Fibroblast of the conjunctiva (primary cell): ENCODE results near the gene PTH2R.
"Not testable (repeated sequence)": the region's sequence is repeated elsewhere in the genome, so short reads cannot be mapped to it uniquely, and the experiment has no call there.

Experiments
- DNase-seq: peaks from one replicate; pipeline ENCODE4 v3.0.0-alpha.2; 2010; ENCODE audit warnings: low read depth

The PTH2R gene, protein sequence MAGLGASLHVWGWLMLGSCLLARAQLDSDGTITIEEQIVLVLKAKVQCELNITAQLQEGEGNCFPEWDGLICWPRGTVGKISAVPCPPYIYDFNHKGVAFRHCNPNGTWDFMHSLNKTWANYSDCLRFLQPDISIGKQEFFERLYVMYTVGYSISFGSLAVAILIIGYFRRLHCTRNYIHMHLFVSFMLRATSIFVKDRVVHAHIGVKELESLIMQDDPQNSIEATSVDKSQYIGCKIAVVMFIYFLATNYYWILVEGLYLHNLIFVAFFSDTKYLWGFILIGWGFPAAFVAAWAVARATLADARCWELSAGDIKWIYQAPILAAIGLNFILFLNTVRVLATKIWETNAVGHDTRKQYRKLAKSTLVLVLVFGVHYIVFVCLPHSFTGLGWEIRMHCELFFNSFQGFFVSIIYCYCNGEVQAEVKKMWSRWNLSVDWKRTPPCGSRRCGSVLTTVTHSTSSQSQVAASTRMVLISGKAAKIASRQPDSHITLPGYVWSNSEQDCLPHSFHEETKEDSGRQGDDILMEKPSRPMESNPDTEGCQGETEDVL

GRCh38 chr2:208406474-208407451, at the start of gene PTH2R:
PTH2R (plus strand) TSS chr2:208406792; CDS start chr2:208407044, 252 bp downstream.
- DNase-seq: no peak

DNA sequence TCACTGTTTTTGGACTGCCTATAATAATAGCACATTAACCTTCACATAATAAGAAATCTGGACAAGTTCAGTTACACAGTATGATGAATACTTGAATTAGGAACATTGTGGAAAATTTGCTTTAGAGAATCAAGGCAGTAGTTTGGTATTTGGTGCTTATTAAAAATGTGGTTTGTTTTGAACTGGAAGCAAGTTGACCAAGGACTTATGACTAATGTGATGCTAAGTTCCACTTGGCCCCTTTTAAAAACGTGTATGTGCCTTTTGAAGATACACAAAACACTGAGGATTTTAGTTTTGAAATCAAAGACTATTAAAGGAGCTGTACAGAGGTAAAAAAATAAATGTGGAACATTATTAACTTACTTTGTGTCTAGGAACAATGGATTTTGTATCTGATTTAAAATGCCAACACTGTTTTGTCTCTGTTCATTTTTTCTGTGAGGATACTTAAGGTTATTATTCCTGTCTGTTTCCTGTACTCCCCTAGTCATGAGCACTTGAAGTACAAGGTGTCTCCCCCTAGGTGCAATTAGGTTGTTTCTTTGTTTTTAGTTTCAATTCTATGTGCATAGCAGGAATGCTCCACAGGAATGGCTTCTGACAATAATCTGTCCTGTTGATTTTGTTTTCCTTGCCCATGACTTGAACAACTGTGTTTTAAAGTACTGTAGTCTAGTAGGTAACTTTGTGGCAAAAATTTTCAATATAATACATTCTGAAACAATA, 49.6 kb upstream of the PTH2R start:
- DNase-seq: no peak

DNA sequence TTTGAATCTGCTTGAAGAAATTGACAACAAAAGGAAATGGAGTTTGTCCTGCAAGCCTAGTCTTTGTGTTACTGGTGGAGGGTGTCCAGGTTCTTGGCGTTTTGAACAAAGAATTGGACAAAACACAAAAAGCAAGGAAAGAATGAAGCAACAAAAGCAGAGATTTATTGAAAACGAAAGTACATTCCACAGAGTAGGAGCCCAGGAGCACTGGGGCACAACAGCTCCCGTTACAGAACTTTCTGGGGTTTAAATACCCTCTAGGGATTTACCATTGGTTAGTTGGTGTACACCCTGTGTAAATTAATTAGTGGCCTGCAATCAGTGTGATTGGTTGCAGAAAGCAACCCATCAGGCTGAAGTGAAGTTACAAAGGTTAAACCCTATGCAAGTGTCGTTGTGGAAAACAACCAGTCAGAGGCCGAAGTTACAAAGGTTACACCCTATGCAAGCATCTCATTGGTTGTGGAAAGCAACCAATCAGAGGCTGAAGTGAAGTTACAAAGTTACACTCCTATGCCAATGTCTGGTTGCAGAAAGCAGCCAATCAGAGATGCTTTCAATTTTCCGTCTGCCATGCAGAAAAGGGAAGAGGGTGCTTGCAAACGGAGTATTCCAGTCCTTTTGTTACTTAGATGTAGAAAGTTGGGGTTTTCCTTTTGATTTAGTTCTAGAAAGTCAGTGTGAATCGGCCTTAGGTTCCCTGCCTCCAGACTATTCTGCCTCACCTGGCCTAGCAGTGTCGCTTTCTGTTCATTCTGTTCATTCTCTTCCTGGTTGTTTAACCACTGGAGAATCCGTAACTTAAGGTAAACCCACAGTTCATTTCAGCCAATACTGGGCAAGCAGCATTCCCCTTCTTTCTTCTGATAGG, 47.6 kb upstream of the PTH2R start:
- no peak for DNase-seq

DNA sequence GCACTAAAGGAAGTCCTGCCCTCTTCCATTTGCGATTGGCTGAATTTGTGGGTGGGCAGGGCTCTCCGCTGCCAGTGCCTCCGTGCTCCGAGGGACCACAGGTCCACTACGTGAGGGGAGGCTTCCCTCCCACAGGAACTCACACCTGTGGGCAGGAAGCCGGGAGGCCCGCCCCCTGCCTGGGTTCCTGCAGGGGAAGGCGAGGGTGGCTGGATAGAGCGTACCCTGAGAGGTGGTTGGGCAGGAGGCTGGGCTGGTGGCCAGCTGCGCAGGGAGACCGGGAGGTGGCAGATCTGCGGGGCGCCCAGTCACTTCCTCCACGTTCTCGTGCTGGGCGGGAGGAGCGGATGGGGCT, 47.0 kb upstream of the PTH2R start:
- no peak for DNase-seq

DNA sequence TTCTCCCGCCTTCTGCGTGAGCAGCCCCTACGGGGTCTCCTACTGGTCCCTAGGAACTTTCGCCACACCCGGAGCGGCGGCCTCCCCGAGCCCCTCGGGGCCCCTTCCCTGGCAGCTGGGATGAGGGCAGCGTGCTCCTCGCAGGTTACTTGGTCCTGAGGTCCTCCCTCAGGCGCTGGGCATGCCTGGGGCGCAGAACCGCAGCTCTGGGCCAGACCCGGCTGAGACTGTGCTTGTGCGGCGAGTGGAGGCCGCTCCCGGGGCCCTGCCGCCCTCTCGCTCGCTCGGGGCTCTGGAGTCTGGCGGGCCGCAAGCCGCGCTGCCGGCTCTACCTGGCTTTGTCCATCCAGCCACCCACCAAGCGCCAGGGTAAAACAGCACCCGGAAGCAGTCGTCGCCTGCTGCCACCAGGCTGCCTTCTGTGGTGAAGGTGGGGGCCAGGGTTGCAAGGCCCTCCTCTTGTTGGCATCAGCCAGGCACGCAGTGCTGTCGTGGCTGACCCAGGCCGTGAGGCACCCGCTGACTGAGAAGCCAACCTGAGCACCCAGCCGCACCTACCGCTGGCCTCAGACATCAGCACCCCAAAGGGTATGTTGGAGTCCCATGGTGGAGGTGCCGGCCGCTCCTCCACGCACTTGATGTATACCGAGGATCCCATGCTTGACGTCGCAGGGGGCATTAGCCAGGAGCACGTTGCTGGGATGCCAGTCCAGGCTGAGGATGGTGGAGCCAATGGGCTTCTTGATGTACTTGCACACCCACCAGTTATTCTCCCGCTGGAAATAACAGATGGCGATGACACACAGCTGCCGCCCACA, 46.1 kb upstream of the PTH2R start:
- no peak for DNase-seq

DNA sequence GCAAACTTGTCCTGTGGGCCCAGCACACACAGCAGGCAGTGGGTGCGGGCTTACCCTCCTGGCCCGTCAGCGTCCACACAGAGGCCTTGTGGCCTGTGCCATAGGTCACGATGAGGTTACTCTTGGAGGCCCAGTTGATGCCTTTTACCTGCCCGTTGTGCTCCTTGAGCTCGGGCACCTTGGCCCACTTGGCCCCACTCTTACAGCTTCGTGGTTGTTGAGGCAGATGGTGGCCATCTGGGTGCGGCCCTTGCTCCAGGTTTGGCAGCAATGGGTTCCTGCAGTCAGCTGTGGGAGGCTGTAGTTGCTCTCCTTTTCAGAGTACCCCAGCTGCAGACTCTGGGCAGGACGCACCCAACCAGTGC, 45.5 kb upstream of the PTH2R start:
- no peak for DNase-seq

- peak; percentile 33 for DNase-seq
Observed at GRCh38 chr2:208363485-208363884, 43.1 kb upstream of the PTH2R start.

- no peak for DNase-seq
Observed at GRCh38 chr2:208366215-208367127, 40.1 kb upstream of the PTH2R start.

DNA sequence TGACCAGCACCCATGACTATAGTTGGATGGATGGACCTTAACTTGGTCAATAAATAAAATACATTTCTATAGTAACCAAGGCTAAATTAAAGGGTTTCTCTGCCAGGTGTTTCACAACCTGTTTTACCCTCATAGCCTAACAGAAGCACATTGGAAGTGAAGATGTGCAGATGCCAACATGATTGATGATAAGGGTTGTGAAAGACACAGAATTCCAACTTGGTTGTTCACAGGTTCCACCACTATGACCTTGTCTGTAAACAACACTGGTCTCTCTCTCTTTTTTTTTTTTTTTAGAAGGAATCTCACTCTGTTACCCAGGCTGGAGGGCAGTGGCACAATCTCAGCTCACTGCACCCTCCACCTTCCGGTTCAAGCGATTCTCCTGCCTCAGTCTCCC, 37.5 kb upstream of the PTH2R start:
- no peak for DNase-seq

DNA sequence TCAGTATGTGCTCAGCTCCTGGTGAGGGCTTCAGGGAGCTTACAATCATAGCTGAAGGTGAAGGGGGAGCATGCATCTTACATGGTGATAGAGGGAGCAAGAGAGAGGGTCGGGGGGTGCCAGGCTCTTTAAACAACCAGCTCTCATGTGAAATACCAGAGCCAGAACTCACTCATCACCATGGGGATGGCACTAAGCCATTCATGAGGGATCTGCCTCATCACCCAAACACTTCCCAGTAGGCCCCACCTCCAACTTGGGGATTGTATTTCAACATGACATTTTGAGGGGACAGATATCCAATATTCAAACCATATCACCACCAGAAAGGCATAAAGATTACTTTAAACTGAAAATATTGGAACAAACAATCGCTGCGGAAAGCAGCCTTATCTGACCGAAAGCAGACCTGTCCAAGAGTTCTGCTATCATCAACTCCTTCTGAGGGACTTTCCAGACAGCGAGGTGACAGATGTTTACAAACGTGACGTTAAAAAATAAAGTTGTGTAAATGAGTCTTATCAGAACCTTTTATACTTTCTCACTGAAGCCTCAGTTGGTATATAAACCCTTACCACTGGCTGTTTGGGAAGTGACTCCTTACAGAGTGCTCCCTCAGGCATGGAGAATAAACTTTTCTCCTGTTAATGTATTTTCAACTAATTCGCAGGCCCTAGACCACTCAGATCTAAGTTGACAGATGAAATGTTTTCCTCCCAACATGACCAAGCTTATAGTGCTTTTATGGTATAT, 35.5 kb upstream of the PTH2R start:
- no peak for DNase-seq

DNA sequence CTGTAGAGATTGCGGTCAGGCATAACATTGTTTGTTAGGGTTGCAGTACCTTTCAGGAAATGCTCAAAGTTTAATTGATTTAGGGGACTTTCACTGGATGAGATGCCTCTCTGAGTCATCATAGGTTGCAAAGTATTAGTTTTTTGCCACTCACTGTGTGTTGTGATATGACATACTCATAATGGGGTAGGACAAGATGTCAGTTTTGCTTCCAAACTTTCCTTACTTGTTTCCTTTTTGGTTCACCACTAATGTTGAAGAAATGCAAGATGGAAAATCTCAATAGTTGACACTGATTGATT, 35.0 kb upstream of the PTH2R start:
- DNase-seq: no peak

GRCh38 chr2:208373460-208374089, 33.0 kb upstream of the PTH2R start:
- DNase-seq: peak; percentile 39

DNA sequence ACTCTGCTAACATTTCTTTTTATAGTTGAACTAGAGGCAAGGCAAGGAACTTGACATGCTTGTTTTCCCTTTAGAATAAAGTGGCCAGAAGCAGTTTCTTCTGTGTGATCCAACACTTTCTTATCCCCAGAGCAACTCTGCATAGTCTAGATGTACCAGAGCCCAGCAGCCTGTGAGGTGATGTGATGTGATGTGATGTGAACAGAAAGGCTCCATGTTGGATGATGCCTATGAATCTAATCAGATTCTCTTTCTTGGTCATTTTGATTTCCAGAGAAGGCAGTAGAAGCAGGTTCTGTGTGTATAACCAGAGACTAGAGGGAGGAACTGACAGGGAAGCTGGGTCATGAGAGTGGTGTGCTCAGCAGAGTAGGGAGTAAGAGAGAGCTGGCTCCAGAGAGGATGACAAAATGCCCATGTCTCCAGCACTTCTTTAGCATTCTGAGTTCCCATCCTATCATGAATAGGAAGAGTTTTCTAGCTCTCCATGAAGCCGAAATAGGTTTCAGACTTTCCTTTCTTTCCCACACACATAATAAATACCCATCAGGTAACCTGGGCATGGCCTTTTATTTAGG, 31.0 kb upstream of the PTH2R start:
- no peak for DNase-seq

- DNase-seq: not testable (repeated sequence)
Observed at GRCh38 chr2:208377344-208377860, 29.2 kb upstream of the PTH2R start.

GRCh38 chr2:208379192-208379591, 27.4 kb upstream of the PTH2R start:
- DNase-seq: no peak

DNA sequence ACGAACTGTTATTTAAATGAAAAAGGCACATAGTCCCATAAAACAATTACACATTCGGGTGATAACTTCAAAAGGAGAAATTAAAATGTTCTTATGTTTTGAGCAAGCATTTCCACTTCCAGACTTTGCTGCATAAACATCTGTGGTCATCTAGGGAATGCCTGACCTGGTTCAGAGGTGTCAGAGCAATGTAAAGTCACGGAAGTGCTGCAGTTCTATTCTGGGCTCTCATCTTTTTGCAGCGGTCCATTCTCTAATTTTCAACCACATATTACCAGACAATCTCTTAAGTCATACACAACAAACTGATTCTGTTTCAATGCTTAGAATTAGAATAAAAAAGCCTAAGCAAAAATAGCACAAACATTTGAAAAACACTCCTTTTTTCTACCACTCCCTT, 22.0 kb upstream of the PTH2R start:
- DNase-seq: no peak

- DNase-seq: no peak
Observed at GRCh38 chr2:208386541-208386940, 20.1 kb upstream of the PTH2R start.

GRCh38 chr2:208389940-208390339, 16.7 kb upstream of the PTH2R start:
- DNase-seq: no peak
